Measurements from ENCODE around the gene CCPG1. TPM values are rescaled to one million over a fixed set of nuclear protein-coding genes. Genes with fewer than 3 reads are reported as not detected.

Gene CCPG1
- polyA plus RNA-seq, 1 of the 3 experiments (the other 2 are of a cell fraction) = 10.5 TPM

DNA sequence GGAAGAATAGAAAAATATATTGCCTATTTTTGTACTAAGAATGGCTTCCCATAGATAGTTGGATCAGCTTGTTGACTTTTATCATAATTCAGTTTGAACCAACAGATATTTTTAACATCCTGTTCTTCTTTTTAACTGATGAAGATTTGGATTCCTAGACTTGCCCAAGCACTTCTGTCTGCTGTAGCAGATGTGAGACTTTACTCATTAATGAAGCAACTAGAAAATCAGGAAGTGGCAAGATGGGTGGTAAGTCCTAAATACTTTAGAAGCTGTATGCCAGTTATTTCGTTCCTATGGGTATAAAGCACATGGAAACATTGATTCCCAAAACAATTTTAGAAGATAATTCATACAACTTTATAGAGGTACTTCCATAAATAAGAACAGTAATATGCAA, 80.8 kb downstream of the CCPG1 start:
- Histone ChIP-seq H3K36me3 (replicated peaks in 1 of 2; ENCODE audit: control insufficient read depth in 1 of 2, insufficient read depth in 2 of 2, low read length in 1 of 2) (peaks cover 0 to 4% of the 10 kb centered on the region in 2 experiments), H3K4me1 (ENCODE audit: control insufficient read depth in 1 of 2, insufficient read depth in 2 of 2, low read depth in 1 of 2, low read length in 1 of 2) (no peaks in the 10 kb centered on the region), H3F3A (replicated peaks; ENCODE audit: insufficient read depth) (no peaks in the 10 kb centered on the region), H3K4me2 (no peak overlapping the region), H3K79me2 (ENCODE audit: insufficient read depth) (no peaks in the 10 kb centered on the region), H2AFZ (ENCODE audit: low read depth) (no peak overlapping the region), H4K20me1 (ENCODE audit: insufficient read depth) (no peaks in the 10 kb centered on the region), H3K27ac (ENCODE audit: low read depth in 2 of 2, low read length in 1 of 2) (no peak overlapping the region), H3K9ac (no peak overlapping the region), H3K9me3 (no peaks in the 10 kb centered on the region), H3K27me3 (ENCODE audit: insufficient read depth) (no peaks in the 10 kb centered on the region), H3K9me2 (no peaks in the 10 kb centered on the region), H3K4me3 (ENCODE audit: low read depth in 2 of 2, low read length in 1 of 2) (no peak overlapping the region)
- ChIA-PET POLR2A (no interaction called here), CTCF (interaction anchor here (1.6 kb wide), 1 partner anchor 31 kb away, joined by 4 read pairs; no protein-coding TSS in a partner anchor)
- DNase-seq = no peak
- WGBS (ENCODE audit: low lambda C conversion rate) = 86% methylated on average over 1 of the region's 1 CpG
- no peak for TF ChIP-seq EP300 (IDR thresholded peaks at IDR 0.05; ENCODE audit: borderline replicate concordance in 1 of 2, low read depth in 1 of 2, low read length in 1 of 2)
- TF ChIP-seq MEF2A (IDR thresholded peaks at IDR 0.05; ENCODE audit: borderline replicate concordance, low read depth) = no peak
- TF ChIP-seq, protein P1, sequence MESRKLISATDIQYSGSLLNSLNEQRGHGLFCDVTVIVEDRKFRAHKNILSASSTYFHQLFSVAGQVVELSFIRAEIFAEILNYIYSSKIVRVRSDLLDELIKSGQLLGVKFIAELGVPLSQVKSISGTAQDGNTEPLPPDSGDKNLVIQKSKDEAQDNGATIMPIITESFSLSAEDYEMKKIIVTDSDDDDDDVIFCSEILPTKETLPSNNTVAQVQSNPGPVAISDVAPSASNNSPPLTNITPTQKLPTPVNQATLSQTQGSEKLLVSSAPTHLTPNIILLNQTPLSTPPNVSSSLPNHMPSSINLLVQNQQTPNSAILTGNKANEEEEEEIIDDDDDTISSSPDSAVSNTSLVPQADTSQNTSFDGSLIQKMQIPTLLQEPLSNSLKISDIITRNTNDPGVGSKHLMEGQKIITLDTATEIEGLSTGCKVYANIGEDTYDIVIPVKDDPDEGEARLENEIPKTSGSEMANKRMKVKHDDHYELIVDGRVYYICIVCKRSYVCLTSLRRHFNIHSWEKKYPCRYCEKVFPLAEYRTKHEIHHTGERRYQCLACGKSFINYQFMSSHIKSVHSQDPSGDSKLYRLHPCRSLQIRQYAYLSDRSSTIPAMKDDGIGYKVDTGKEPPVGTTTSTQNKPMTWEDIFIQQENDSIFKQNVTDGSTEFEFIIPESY (IDR thresholded peaks at IDR 0.05; ENCODE audit: borderline replicate concordance, low read depth) = no peak
- TF ChIP-seq TCF12 (IDR thresholded peaks at IDR 0.05) = no peak
- TF ChIP-seq RXRA (IDR thresholded peaks at IDR 0.05; ENCODE audit: borderline replicate concordance, low read depth) = no peak
- TF ChIP-seq GATA2 (CRISPR knock-in tag; IDR thresholded peaks at IDR 0.05) = no peak

DNA sequence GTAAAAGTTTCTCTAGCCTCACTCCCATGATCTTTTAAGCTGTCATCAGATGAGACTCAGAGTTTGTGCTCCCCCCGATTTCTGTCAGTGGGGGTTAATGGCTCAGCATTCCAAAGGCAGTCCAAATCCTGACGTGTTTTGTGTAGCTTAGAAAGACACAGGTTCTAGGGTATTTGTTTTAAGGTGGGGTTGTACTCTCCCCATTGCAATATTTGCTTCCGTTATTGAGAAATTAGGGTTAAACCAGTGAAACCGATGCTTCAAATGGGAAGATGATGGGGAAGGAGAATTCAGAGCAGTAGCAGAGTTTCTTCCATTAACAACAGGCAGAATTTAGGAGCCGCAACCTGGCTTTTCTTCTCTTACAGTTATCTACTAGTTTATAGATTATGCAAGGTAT, 85.7 kb downstream of the CCPG1 start:
- POLR2A ChIA-PET = no interaction called here
- Histone ChIP-seq H3K9me2 (no peaks in the 10 kb centered on the region), H2AFZ (ENCODE audit: low read depth) (no peak overlapping the region), H3K4me1 (ENCODE audit: control insufficient read depth in 1 of 2, insufficient read depth in 2 of 2, low read depth in 1 of 2, low read length in 1 of 2) (peaks cover 2 to 3% of the 10 kb centered on the region in 2 experiments; a peak in 3 of 4 replicates), H3K9ac (no peak overlapping the region), H3K4me3 (ENCODE audit: low read depth in 2 of 2, low read length in 1 of 2) (no peak overlapping the region), H3K79me2 (ENCODE audit: insufficient read depth) (peaks cover 28% of the 10 kb centered on the region), H4K20me1 (ENCODE audit: insufficient read depth) (no peaks in the 10 kb centered on the region), H3F3A (replicated peaks; ENCODE audit: insufficient read depth) (no peaks in the 10 kb centered on the region), H3K9me3 (no peaks in the 10 kb centered on the region), H3K36me3 (replicated peaks in 1 of 2; ENCODE audit: control insufficient read depth in 1 of 2, insufficient read depth in 2 of 2, low read length in 1 of 2) (no peaks in the 10 kb centered on the region), H3K27ac (ENCODE audit: low read depth in 2 of 2, low read length in 1 of 2) (no peak overlapping the region), H3K27me3 (ENCODE audit: insufficient read depth) (no peaks in the 10 kb centered on the region), H3K4me2 (no peak overlapping the region)
- CTCF ChIA-PET = interaction anchor here (1.2 kb wide), 1 partner anchor 31 kb away, joined by 3 read pairs; no protein-coding TSS in a partner anchor
- no peak for TF ChIP-seq RAD21 (IDR thresholded peaks at IDR 0.05; ENCODE audit: low read length)
- TF ChIP-seq TCF12 (IDR thresholded peaks at IDR 0.05) = no peak
- no peak for TF ChIP-seq FOXM1 (IDR thresholded peaks at IDR 0.05; ENCODE audit: low read depth)
- no peak for TF ChIP-seq TAF1 (IDR thresholded peaks at IDR 0.05; ENCODE audit: borderline replicate concordance, low read depth, low read length)
- no peak for TF ChIP-seq FOSL2 (IDR thresholded peaks at IDR 0.05; ENCODE audit: borderline replicate concordance, low read depth)
- no peak for TF ChIP-seq SMC3 (IDR thresholded peaks at IDR 0.05; ENCODE audit: low read depth, low read length)
- TF ChIP-seq NFIC (IDR thresholded peaks at IDR 0.05; ENCODE audit: borderline replicate concordance) = no peak
- TF ChIP-seq, protein P2, sequence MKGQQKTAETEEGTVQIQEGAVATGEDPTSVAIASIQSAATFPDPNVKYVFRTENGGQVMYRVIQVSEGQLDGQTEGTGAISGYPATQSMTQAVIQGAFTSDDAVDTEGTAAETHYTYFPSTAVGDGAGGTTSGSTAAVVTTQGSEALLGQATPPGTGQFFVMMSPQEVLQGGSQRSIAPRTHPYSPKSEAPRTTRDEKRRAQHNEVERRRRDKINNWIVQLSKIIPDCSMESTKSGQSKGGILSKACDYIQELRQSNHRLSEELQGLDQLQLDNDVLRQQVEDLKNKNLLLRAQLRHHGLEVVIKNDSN (IDR thresholded peaks at IDR 0.05; ENCODE audit: borderline replicate concordance, low read depth) = no peak
- no peak for TF ChIP-seq YY1 (IDR thresholded peaks at IDR 0.05; ENCODE audit: low read depth)
- TF ChIP-seq SIN3A (IDR thresholded peaks at IDR 0.05; ENCODE audit: borderline replicate concordance, low read depth, low read length) = no peak
- TF ChIP-seq, protein P3, sequence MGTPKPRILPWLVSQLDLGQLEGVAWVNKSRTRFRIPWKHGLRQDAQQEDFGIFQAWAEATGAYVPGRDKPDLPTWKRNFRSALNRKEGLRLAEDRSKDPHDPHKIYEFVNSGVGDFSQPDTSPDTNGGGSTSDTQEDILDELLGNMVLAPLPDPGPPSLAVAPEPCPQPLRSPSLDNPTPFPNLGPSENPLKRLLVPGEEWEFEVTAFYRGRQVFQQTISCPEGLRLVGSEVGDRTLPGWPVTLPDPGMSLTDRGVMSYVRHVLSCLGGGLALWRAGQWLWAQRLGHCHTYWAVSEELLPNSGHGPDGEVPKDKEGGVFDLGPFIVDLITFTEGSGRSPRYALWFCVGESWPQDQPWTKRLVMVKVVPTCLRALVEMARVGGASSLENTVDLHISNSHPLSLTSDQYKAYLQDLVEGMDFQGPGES (IDR thresholded peaks at IDR 0.05; ENCODE audit: low read depth, low read length) = no peak
- TF ChIP-seq, protein P4, sequence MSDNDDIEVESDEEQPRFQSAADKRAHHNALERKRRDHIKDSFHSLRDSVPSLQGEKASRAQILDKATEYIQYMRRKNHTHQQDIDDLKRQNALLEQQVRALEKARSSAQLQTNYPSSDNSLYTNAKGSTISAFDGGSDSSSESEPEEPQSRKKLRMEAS (IDR thresholded peaks at IDR 0.05; ENCODE audit: low read depth) = no peak
- TF ChIP-seq GABPA (IDR thresholded peaks at IDR 0.05; ENCODE audit: low read depth) = no peak
- no peak for TF ChIP-seq MXI1 (IDR thresholded peaks at IDR 0.05; ENCODE audit: low read depth, low read length)
- no peak for TF ChIP-seq GATA2 (CRISPR knock-in tag; IDR thresholded peaks at IDR 0.05)
- no peak for DNase-seq
- 98% methylated on average over 5 of the region's 5 CpGs for WGBS (ENCODE audit: low lambda C conversion rate)
